Panc1 (cell line): ENCODE measurements around the gene GAS7. TPM values are rescaled to one million over a fixed set of nuclear protein-coding genes. Genes with fewer than 3 reads are reported as not detected.

Source experiments
- ATAC-seq: fragments of 200-7000 bp; cut with Tn5 transposase; 2 replicates; pipeline ENCODE4 v1.9.1; 2020; ENCODE audit warnings: mild to moderate bottlenecking, moderate library complexity
- BruUV-seq: library from RNA; stranded (reverse); fragments of 400-500 nt; replicated peaks from 2 replicates; lab custom pipeline; 2021; lab: Mats Ljungman, UMichigan
- CTCF ChIA-PET: fragments of 300-600 bp; sonication (Branson Sonifier 250); formaldehyde crosslinking; loops from one replicate; lab custom pipeline; 2022; ENCODE audit warnings: antibody characterized with exemption; lab: Charles Lee
- POLR2A ChIA-PET: fragments of 300-600 bp; sonication (Branson Sonifier 250); formaldehyde crosslinking; loops from one replicate; lab custom pipeline; 2022; ENCODE audit warnings: antibody characterized with exemption; lab: Charles Lee
- DNase-seq: peaks from one replicate; pipeline ENCODE4 v3.0.0-alpha.2; 2010; ENCODE audit warnings: low read depth, low spot score
- H3K27ac ChIP-seq: 2 replicates; pipeline ENCODE4 v1.5.1; 2011; ENCODE audit warnings: mild to moderate bottlenecking, low read length, inconsistent platforms
- H3K27me3 ChIP-seq: fragments of 200-500 bp; sonication (Bioruptor generic); 2 replicates; pipeline ENCODE4 v1.6.0; 2014; ENCODE audit warnings: low read length, inconsistent platforms; ENCODE audit not compliant: control insufficient read depth, insufficient read depth
- H3K36me3 ChIP-seq: fragments of 200-500 bp; sonication (Bioruptor generic); 2 replicates; pipeline ENCODE4 v1.5.1; 2014; ENCODE audit warnings: inconsistent platforms, mild to moderate bottlenecking, low read length, moderate library complexity; ENCODE audit not compliant: control insufficient read depth, insufficient read depth
- H3K4me1 ChIP-seq: 2 replicates; pipeline ENCODE4 v1.5.1; 2011; ENCODE audit warnings: inconsistent platforms, mild to moderate bottlenecking, low read length, moderate library complexity; ENCODE audit not compliant: control insufficient read depth, insufficient read depth
- H3K4me3 ChIP-seq, 2 experiments: 2 replicates each; pipeline ENCODE4 v1.5.1; 2011 to 2012; ENCODE audit warnings: low read depth in 2 of 2, low read length in 2 of 2, mild to moderate bottlenecking in 2 of 2, inconsistent platforms in 1 of 2, moderate library complexity in 1 of 2
- H3K9me3 ChIP-seq: fragments of 200-500 bp; sonication (Bioruptor generic); 2 replicates; pipeline ENCODE4 v1.5.1; 2014; ENCODE audit warnings: low read depth, mild to moderate bottlenecking, inconsistent platforms, low read length, moderate library complexity; ENCODE audit not compliant: control insufficient read depth, insufficient read depth
- CTCF ChIP-seq: fragments of 450-650 bp; IDR thresholded peaks from 2 replicates; pipeline ENCODE4 v1.5.1; 2017; ENCODE audit warnings: mild to moderate bottlenecking
- POLR2AphosphoS5 ChIP-seq: IDR thresholded peaks from 2 replicates; pipeline ENCODE4 v1.6.1; 2012; ENCODE audit warnings: mild to moderate bottlenecking, low read depth, low read length, moderate library complexity
- REST ChIP-seq, 2 experiments: IDR thresholded peaks; 2 replicates each; pipeline ENCODE4 v1.6.1; 2011 to 2012; ENCODE audit warnings: low read depth in 2 of 2, control low read depth in 1 of 2, low read length in 1 of 2, mild to moderate bottlenecking in 1 of 2, moderate library complexity in 1 of 2; ENCODE audit not compliant: insufficient read depth in 1 of 2
- SIN3A ChIP-seq: IDR thresholded peaks from 2 replicates; pipeline ENCODE4 v1.6.1; 2012; ENCODE audit warnings: low read depth, mild to moderate bottlenecking, low read length, moderate library complexity, borderline replicate concordance; ENCODE audit not compliant: insufficient read depth
- TCF7L2 ChIP-seq: IDR thresholded peaks from 2 replicates; pipeline ENCODE4 v1.6.1; 2011; ENCODE audit warnings: mild to moderate bottlenecking, low read depth, low read length, inconsistent platforms
- in situ Hi-C: cut with HindIII; loops from 2 replicates; pipeline ENCODE4 v1.10.0; 2016; ENCODE audit warnings: low sequenced_read_pairs, low pct_unique_long_range_greater_than_20kb
- intact Hi-C: fragments of 100-400 bp; cut with micrococcal nuclease; formaldehyde crosslinking; loops from one replicate; pipeline ENCODE4 v1.10.0; 2022; ENCODE audit not compliant: unreplicated experiment
- total RNA-seq: library from RNA; stranded (reverse); gene quantifications from one replicate; pipeline ENCODE4 v1.2.1, GENCODE V29; 2021; ENCODE audit not compliant: unreplicated experiment

GAS7 gene
- total RNA-seq, 1 experiment from 2014 or later = 0.05 TPM

GRCh38 chr17:10144982-10145381, 53.4 kb downstream of the GAS7 start:
- Histone ChIP-seq H3K27ac (no peak overlapping the region), H3K27me3 (no peaks in the 10 kb centered on the region), H3K4me1 (no peaks in the 10 kb centered on the region), H3K4me3 (no peak overlapping the region), H3K36me3 (no peaks in the 10 kb centered on the region), H3K9me3 (no peaks in the 10 kb centered on the region)
- in situ Hi-C loops = no loop called here
- ATAC-seq = no peak
- no peak for DNase-seq
- POLR2A ChIA-PET = no interaction called here
- no TSS peak for BruUV-seq
- intact Hi-C loops = no loop called here
- CTCF ChIA-PET = no interaction called here
- TF ChIP-seq CTCF (no peak), SIN3A (no peak), TCF7L2 (no peak), POLR2AphosphoS5 (no peak), REST (IDR thresholded peaks at IDR 0.05; ENCODE audit: insufficient read depth in 1 of 2, low read depth in 2 of 2, low read length in 1 of 2) (no peak)

- H3K27ac ChIP-seq = no peak overlapping the region
- intact Hi-C loops (no loop called here), in situ Hi-C loops (no loop called here)
- no peaks in the 10 kb centered on the region for H3K27me3 ChIP-seq
- no peaks in the 10 kb centered on the region for H3K9me3 ChIP-seq
- H3K4me3 ChIP-seq = no peak overlapping the region
- no peak for DNase-seq
- H3K36me3 ChIP-seq = no peaks in the 10 kb centered on the region
- ChIA-PET CTCF (no interaction called here), POLR2A (no interaction called here)
- no peak for ATAC-seq
- no peaks in the 10 kb centered on the region for H3K4me1 ChIP-seq
- BruUV-seq = no TSS peak
- TF ChIP-seq REST (IDR thresholded peaks at IDR 0.05; ENCODE audit: insufficient read depth in 1 of 2, low read depth in 2 of 2, low read length in 1 of 2) (no peak), POLR2AphosphoS5 (no peak), TCF7L2 (no peak), SIN3A (no peak), CTCF (no peak)
Measured at GRCh38 chr17:10144456-10144855, 54.0 kb downstream of the GAS7 start.
